Measurements from ENCODE around the gene SUSD1. TPM values are rescaled to one million over a fixed set of nuclear protein-coding genes. Genes with fewer than 3 reads are reported as not detected.

SUSD1 gene
- total RNA-seq, 1 experiment from 2014 or later, result 8.1 TPM

DNA sequence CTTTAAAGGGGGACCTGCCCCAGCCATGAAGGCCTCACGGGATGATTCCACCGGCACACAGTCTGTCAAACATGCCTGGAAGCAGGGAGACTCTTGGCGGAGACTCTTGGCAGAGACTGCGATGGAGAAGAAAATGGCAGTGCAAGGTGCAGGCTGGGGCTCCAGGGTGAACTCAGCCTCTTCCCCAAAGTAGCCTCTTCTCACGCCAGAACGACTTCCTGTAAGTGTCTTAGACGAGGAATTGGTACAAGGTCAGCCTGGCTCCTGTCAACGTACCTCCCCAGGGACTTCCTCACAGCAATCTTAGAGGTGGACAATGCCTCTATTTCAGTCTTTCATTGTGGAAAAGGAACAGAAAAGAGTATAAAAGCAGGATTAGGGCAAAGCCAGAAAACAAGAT is 169.2 kb downstream of the SUSD1 start:
- Histone ChIP-seq H4K8ac (replicated peaks; ENCODE audit: insufficient read length, low read depth, low read length) (no peak overlapping the region), H3K79me1 (ENCODE audit: insufficient read depth, low read depth, low read length, poor library complexity, severe bottlenecking) (no peaks in the 10 kb centered on the region), H3K14ac (ENCODE audit: insufficient read depth, low read length) (no peak overlapping the region), H2AK5ac (ENCODE audit: insufficient read length, low read length) (no peak overlapping the region), H3K27ac (ENCODE audit: insufficient read length, low read depth, low read length) (no peak overlapping the region), H3K4ac (ENCODE audit: low read depth, low read length) (no peak overlapping the region), H3K27me3 (ENCODE audit: insufficient read depth, low read length) (no peaks in the 10 kb centered on the region), H3K79me2 (ENCODE audit: insufficient read depth, low read length) (no peaks in the 10 kb centered on the region), H4K91ac (ENCODE audit: insufficient read length, low read depth, low read length) (no peak overlapping the region), H2BK20ac (ENCODE audit: low read depth, low read length, poor library complexity, severe bottlenecking) (no peak overlapping the region), H3K23ac (ENCODE audit: insufficient read length, low read depth, low read length) (no peak overlapping the region), H3T11ph (ENCODE audit: low read length) (no peak overlapping the region), H4K20me1 (ENCODE audit: control insufficient read depth, insufficient read depth, insufficient read length) (no peaks in the 10 kb centered on the region), H3K9me3 (ENCODE audit: control insufficient read depth, low read depth, low read length) (no peaks in the 10 kb centered on the region), H3K4me2 (ENCODE audit: insufficient read depth, insufficient read length, low read length) (no peak overlapping the region), H2AFZ (ENCODE audit: low read length) (no peak overlapping the region), H2BK12ac (ENCODE audit: insufficient read length, low read depth, low read length) (no peak overlapping the region), H3K4me1 (ENCODE audit: insufficient read depth, low read length) (no peaks in the 10 kb centered on the region), H3K56ac (ENCODE audit: insufficient read length, low read depth, low read length) (no peak overlapping the region), H3K23me2 (ENCODE audit: insufficient read length, low read depth, low read length, poor library complexity, severe bottlenecking) (no peaks in the 10 kb centered on the region), H2BK120ac (ENCODE audit: low read depth, low read length, poor library complexity, severe bottlenecking) (no peak overlapping the region), H3K9ac (ENCODE audit: extremely low read depth, insufficient read length, low read length) (no peak overlapping the region), H2BK15ac (ENCODE audit: low read depth, low read length) (no peak overlapping the region), H4K5ac (ENCODE audit: insufficient read length, low read depth, low read length) (no peak overlapping the region), H2BK5ac (ENCODE audit: insufficient read length, low read length) (no peak overlapping the region), H3K18ac (ENCODE audit: insufficient read length, low read depth, low read length) (no peak overlapping the region)
- WGBS (ENCODE audit: extremely low coverage, insufficient read length, low lambda C conversion rate), result no CpG with 5 or more reads among the region's 8 CpGs
- Mint-ChIP-seq H3K4me3 (no peak overlapping the region), H3K36me3 (ENCODE audit: insufficient read depth in 1 of 3, low read depth in 3 of 3) (no peaks in the 10 kb centered on the region), H3K9me3 (no peaks in the 10 kb centered on the region), H3K27ac (peak overlapping the region in 1 of 3 experiments; percentile 37; a peak in 1 of 7 replicates), H3K4me1 (peaks cover 6 to 13% of the 10 kb centered on the region in 2 experiments), H3K27me3 (ENCODE audit: low read depth) (no peaks in the 10 kb centered on the region)
- TF ChIP-seq, protein P1, sequence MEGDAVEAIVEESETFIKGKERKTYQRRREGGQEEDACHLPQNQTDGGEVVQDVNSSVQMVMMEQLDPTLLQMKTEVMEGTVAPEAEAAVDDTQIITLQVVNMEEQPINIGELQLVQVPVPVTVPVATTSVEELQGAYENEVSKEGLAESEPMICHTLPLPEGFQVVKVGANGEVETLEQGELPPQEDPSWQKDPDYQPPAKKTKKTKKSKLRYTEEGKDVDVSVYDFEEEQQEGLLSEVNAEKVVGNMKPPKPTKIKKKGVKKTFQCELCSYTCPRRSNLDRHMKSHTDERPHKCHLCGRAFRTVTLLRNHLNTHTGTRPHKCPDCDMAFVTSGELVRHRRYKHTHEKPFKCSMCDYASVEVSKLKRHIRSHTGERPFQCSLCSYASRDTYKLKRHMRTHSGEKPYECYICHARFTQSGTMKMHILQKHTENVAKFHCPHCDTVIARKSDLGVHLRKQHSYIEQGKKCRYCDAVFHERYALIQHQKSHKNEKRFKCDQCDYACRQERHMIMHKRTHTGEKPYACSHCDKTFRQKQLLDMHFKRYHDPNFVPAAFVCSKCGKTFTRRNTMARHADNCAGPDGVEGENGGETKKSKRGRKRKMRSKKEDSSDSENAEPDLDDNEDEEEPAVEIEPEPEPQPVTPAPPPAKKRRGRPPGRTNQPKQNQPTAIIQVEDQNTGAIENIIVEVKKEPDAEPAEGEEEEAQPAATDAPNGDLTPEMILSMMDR (conservative IDR thresholded peaks at IDR 0.05), result no peak
- DNase-seq, result no peak
